Keratinocyte (primary cell): Measurements from ENCODE around the gene NHERF2. TPM values are rescaled to one million over a fixed set of nuclear protein-coding genes. Genes with fewer than 3 reads are reported as not detected.

ENCODE experiments used
- DNase-seq: peaks from one replicate; pipeline ENCODE4 v3.0.0-alpha.2; 2011; ENCODE audit warnings: low read depth, missing footprints, low spot score
- FAIRE-seq: peaks from 2 replicates; lab custom pipeline; 2011; peaks lifted over from hg19 to GRCh38; lab: Jason Lieb, UNC
- H2AFZ ChIP-seq: 2 replicates; pipeline ENCODE4 v1.6.0; 2012; ENCODE audit warnings: low read length, control low read depth, inconsistent platforms; ENCODE audit not compliant: control insufficient read depth
- H3K27ac ChIP-seq: 2 replicates; pipeline ENCODE4 v1.5.1; 2011; ENCODE audit warnings: low read length; ENCODE audit not compliant: control insufficient read depth, insufficient read depth
- H3K27me3 ChIP-seq: 3 replicates; pipeline ENCODE4 v1.6.0; 2011; ENCODE audit warnings: low read length; ENCODE audit not compliant: control insufficient read depth, insufficient read depth; ENCODE audit errors: extremely low read depth
- H3K36me3 ChIP-seq, 2 experiments: 2 replicates in 1 of 2; 3 replicates in 1 of 2; pipeline ENCODE4 v1.5.1; 2011; ENCODE audit warnings: low read length in 2 of 2, mild to moderate bottlenecking in 1 of 2; ENCODE audit not compliant: control insufficient read depth in 2 of 2, insufficient read depth in 2 of 2; ENCODE audit errors: extremely low read depth in 1 of 2
- H3K4me1 ChIP-seq: 3 replicates; pipeline ENCODE4 v1.5.1; 2011; ENCODE audit warnings: low read length; ENCODE audit not compliant: control insufficient read depth, insufficient read depth; ENCODE audit errors: extremely low read depth
- H3K4me2 ChIP-seq: 3 replicates; pipeline ENCODE4 v1.6.0; 2011; ENCODE audit warnings: low read depth, low read length; ENCODE audit not compliant: control insufficient read depth, insufficient read depth; ENCODE audit errors: extremely low read depth
- H3K4me3 ChIP-seq, 3 experiments: fragments of 200-600 bp in 1 of 3; sonication (generic) in 1 of 3; 2 replicates in 2 of 3; 3 replicates in 1 of 3; pipeline ENCODE4 v1.5.1; 2011 to 2016; ENCODE audit warnings: low read length in 3 of 3, mild to moderate bottlenecking in 3 of 3, control low read depth in 2 of 3, inconsistent platforms in 1 of 3, low read depth in 1 of 3, mixed read lengths in 1 of 3, mixed run types in 1 of 3, moderate library complexity in 1 of 3; ENCODE audit not compliant: control insufficient read depth in 2 of 3, insufficient read depth in 2 of 3; ENCODE audit errors: extremely low read depth in 1 of 3
- H3K79me2 ChIP-seq: 2 replicates; pipeline ENCODE4 v1.6.0; 2012; ENCODE audit warnings: low read length; ENCODE audit not compliant: control insufficient read depth, insufficient read depth
- H3K9ac ChIP-seq: 3 replicates; pipeline ENCODE4 v1.6.0; 2011; ENCODE audit warnings: low read length; ENCODE audit not compliant: control insufficient read depth, insufficient read depth; ENCODE audit errors: extremely low read depth
- H3K9me1 ChIP-seq: 3 replicates; pipeline ENCODE4 v1.6.0; 2011; ENCODE audit warnings: low read length; ENCODE audit not compliant: control insufficient read depth, insufficient read depth; ENCODE audit errors: extremely low read depth
- H3K9me3 ChIP-seq: 2 replicates; pipeline ENCODE4 v1.5.1; 2012; ENCODE audit warnings: low read depth, low read length; ENCODE audit not compliant: control insufficient read depth
- H4K20me1 ChIP-seq: 3 replicates; pipeline ENCODE4 v1.6.0; 2011; ENCODE audit warnings: low read length; ENCODE audit not compliant: control insufficient read depth, insufficient read depth; ENCODE audit errors: extremely low read depth
- CTCF ChIP-seq, 3 experiments: IDR thresholded peaks in 1 of 3; conservative IDR thresholded peaks in 1 of 3; optimal IDR thresholded peaks in 1 of 3; 2 replicates in 2 of 3; 3 replicates in 1 of 3; pipeline versions ENCODE3 to v1.5.1; 2011; ENCODE audit warnings: low read length in 3 of 3, mild to moderate bottlenecking in 3 of 3, moderate library complexity in 2 of 3, control low read depth in 1 of 3, inconsistent platforms in 1 of 3; ENCODE audit not compliant: insufficient read depth in 2 of 3; ENCODE audit errors: extremely low read depth in 1 of 3
- EZH2 ChIP-seq: IDR thresholded peaks from one replicate; pipeline ENCODE4 v1.6.1; 2012; ENCODE audit warnings: inconsistent platforms, mild to moderate bottlenecking, low read length, moderate library complexity
- dilution Hi-C: fragments of 300-500 bp; cut with MboI; formaldehyde crosslinking; loops from one replicate; pipeline ENCODE4 v1.7.0; 2020; ENCODE audit warnings: low sequenced_read_pairs; ENCODE audit not compliant: extremely low pct_ligation_motif_present
- polyA plus RNA-seq, 5 experiments: library from polyadenylated mRNA; depleted of rRNA in 3 of 5; stranded (reverse) in 3 of 5; stranded (forward) in 1 of 5; unstranded in 1 of 5; fragments of >200 nt; gene quantifications; 1 replicate in 1 of 5; 2 replicates in 3 of 5; 3 replicates in 1 of 5; pipeline versions ENCODE4 v1.2.1 to v1.2.3, GENCODE V29; 2011 to 2012; ENCODE audit warnings: missing spikeins in 2 of 5, low read depth in 1 of 5, low replicate concordance in 1 of 5

The NHERF2 gene
- polyA plus RNA-seq, 1 donor (not counting 4 experiments of a cell fraction or from before 2014, with no cell fraction given): 5.9 TPM

DNA sequence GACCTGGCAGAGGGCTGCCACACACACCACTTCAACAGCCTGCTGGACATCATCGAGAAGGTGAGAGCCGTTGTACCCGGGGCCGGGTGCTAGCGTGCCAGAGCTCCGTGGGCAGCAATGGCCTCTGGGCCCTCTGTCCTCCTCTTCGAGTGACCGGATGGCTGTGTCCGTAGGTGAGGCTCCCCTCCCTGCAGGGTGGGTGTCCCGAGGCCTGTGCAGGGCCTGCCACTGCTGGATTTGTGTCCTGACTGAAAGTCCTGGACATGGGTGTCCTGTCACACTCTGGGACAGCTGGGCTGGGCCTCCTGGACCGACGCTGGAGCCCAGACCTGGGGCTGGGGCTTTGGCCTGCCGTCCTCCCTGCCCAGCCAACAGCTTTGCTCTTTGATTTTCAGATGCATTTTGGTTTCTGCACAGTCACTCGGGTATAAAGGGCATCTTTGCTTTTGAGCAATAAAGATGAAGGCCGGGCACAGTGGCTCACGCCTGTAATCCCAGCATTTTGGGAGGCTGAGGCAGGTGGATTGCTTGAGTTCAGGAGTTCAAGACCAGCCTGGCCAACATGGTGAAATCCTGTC, 37.8 kb downstream of the NHERF2 start:
- no peak for TF ChIP-seq EZH2
- no peak for TF ChIP-seq CTCF (optimal IDR thresholded peaks at IDR 0.05 in 1 of 3, IDR thresholded peaks at IDR 0.05 in 1 of 3, conservative IDR thresholded peaks at IDR 0.05 in 1 of 3; ENCODE audit: extremely low read depth in 1 of 3, insufficient read depth in 2 of 3, low read length in 3 of 3)
- no peaks in the 10 kb centered on the region for H3K9me3 ChIP-seq
- H4K20me1 ChIP-seq: peaks cover 4% of the 10 kb centered on the region
- H3K9me1 ChIP-seq: no peaks in the 10 kb centered on the region
- H3K27me3 ChIP-seq: no peaks in the 10 kb centered on the region
- no peaks in the 10 kb centered on the region for H3K79me2 ChIP-seq
- dilution Hi-C loops: no loop called here
- no peak overlapping the region for H3K4me2 ChIP-seq
- H3K36me3 ChIP-seq: peaks cover 18 to 33% of the 10 kb centered on the region in 2 experiments
- H3K4me1 ChIP-seq: no peaks in the 10 kb centered on the region
- DNase-seq: no peak
- no peak overlapping the region for H3K27ac ChIP-seq
- no peak for FAIRE-seq
- no peak overlapping the region for H3K4me3 ChIP-seq
- no peak overlapping the region for H2AFZ ChIP-seq
- no peak overlapping the region for H3K9ac ChIP-seq

GRCh38 chr16:2066139-2066538, 39.4 kb downstream of the NHERF2 start:
- H3K9ac ChIP-seq: no peak overlapping the region
- DNase-seq: no peak
- FAIRE-seq: no peak
- no peaks in the 10 kb centered on the region for H3K9me3 ChIP-seq
- no peaks in the 10 kb centered on the region for H3K9me1 ChIP-seq
- peaks cover 18 to 34% of the 10 kb centered on the region in 2 experiments for H3K36me3 ChIP-seq
- TF ChIP-seq EZH2 (no peak), CTCF (optimal IDR thresholded peaks at IDR 0.05 in 1 of 3, IDR thresholded peaks at IDR 0.05 in 1 of 3, conservative IDR thresholded peaks at IDR 0.05 in 1 of 3; ENCODE audit: extremely low read depth in 1 of 3, insufficient read depth in 2 of 3, low read length in 3 of 3) (no peak)
- no peaks in the 10 kb centered on the region for H3K4me1 ChIP-seq
- no peak overlapping the region for H3K27ac ChIP-seq
- H3K79me2 ChIP-seq: no peaks in the 10 kb centered on the region
- no peak overlapping the region for H3K4me2 ChIP-seq
- H3K4me3 ChIP-seq: no peak overlapping the region
- H2AFZ ChIP-seq: no peak overlapping the region
- H3K27me3 ChIP-seq: no peaks in the 10 kb centered on the region
- H4K20me1 ChIP-seq: peaks cover 4% of the 10 kb centered on the region
- dilution Hi-C loops: no loop called here
